ENCODE measurements around the gene SPTBN1.

SPTBN1 gene

GRCh38 chr2:54590216-54591120 is 134.3 kb downstream of the SPTBN1 start:
- no peak for DNase-seq (ENCODE audit: low spot score)

GRCh38 chr2:54591551-54591950 is 135.4 kb downstream of the SPTBN1 start:
- no peak for DNase-seq (ENCODE audit: low spot score)

GRCh38 chr2:54593249-54593648 is 137.1 kb downstream of the SPTBN1 start:
- DNase-seq (ENCODE audit: low spot score): no peak

- no peak for DNase-seq (ENCODE audit: low spot score)
Observed at GRCh38 chr2:54594048-54594447, 137.9 kb downstream of the SPTBN1 start.

- no peak for DNase-seq (ENCODE audit: low spot score)
Observed at GRCh38 chr2:54595161-54595803, 139.2 kb downstream of the SPTBN1 start.

GRCh38 chr2:54595999-54596902 is 140.1 kb downstream of the SPTBN1 start:
- DNase-seq (ENCODE audit: low spot score): no peak

GRCh38 chr2:54597153-54597848 is 141.2 kb downstream of the SPTBN1 start:
- no peak for DNase-seq (ENCODE audit: low spot score)

GRCh38 chr2:54598347-54599325 is 142.5 kb downstream of the SPTBN1 start:
- DNase-seq (ENCODE audit: low spot score): no peak

- DNase-seq (ENCODE audit: low spot score): no peak
Observed at GRCh38 chr2:54599326-54599710, 143.2 kb downstream of the SPTBN1 start.

- DNase-seq (ENCODE audit: low spot score): no peak
Observed at GRCh38 chr2:54599914-54600313, 143.8 kb downstream of the SPTBN1 start.

GRCh38 chr2:54601339-54601738 is 145.2 kb downstream of the SPTBN1 start:
- no peak for DNase-seq (ENCODE audit: low spot score)

GRCh38 chr2:54602736-54603322 is 146.7 kb downstream of the SPTBN1 start:
- no peak for DNase-seq (ENCODE audit: low spot score)

- no peak for DNase-seq (ENCODE audit: low spot score)
Observed at GRCh38 chr2:54603357-54603756, 147.2 kb downstream of the SPTBN1 start.

GRCh38 chr2:54603796-54604195 is 147.7 kb downstream of the SPTBN1 start:
- DNase-seq (ENCODE audit: low spot score): no peak

GRCh38 chr2:54604871-54605270 is 148.7 kb downstream of the SPTBN1 start:
- DNase-seq (ENCODE audit: low spot score): no peak

GRCh38 chr2:54605836-54606235 is 149.7 kb downstream of the SPTBN1 start:
- no peak for DNase-seq (ENCODE audit: low spot score)

- no peak for DNase-seq (ENCODE audit: low spot score)
Observed at GRCh38 chr2:54606393-54606958, 150.3 kb downstream of the SPTBN1 start.

GRCh38 chr2:54608224-54608623 is 152.1 kb downstream of the SPTBN1 start:
- DNase-seq (ENCODE audit: low spot score): no peak

GRCh38 chr2:54609241-54609640 is 153.1 kb downstream of the SPTBN1 start:
- no peak for DNase-seq (ENCODE audit: low spot score)

- no peak for DNase-seq (ENCODE audit: low spot score)
Observed at GRCh38 chr2:54609647-54610046, 153.5 kb downstream of the SPTBN1 start.
